K562 (cell line): Measurements from ENCODE around the gene CHST15. TPM values are rescaled to one million over a fixed set of nuclear protein-coding genes. Genes with fewer than 3 reads are reported as not detected.

Experiments
- BMI1 ChIP-seq: fragments of 150-350 bp; IDR thresholded peaks from 2 replicates; pipeline ENCODE4 v1.6.1; 2014; ENCODE audit warnings: low read length
- BRD4 ChIP-seq: fragments of 200-600 bp; sonication (generic); IDR thresholded peaks from 2 replicates; pipeline ENCODE4 v1.6.1; 2017; ENCODE audit warnings: inconsistent platforms
- CXXC5 ChIP-seq: fragments of 250-450 bp; sonication (Bioruptor Pico); IDR thresholded peaks from 2 replicates; pipeline ENCODE4 v1.8.0; 2022; ENCODE audit warnings: inconsistent platforms, mild to moderate bottlenecking, moderate library complexity
- ELK1 ChIP-seq: sonication (generic); formaldehyde crosslinking; IDR thresholded peaks from 2 replicates; pipeline ENCODE4 v1.8.1; 2022; ENCODE audit warnings: missing genetic modification reagents
- FUS ChIP-seq: fragments of 200-400 bp; formaldehyde crosslinking; optimal IDR thresholded peaks from 2 replicates; pipeline ENCODE3; 2017; ENCODE audit warnings: low read depth, low read length
- GABPA ChIP-seq: fragments of 200-800 bp; sonication (Bioruptor generic); conservative IDR thresholded peaks from 2 replicates; pipeline ENCODE4 v1.6.1; 2016; ENCODE audit warnings: low read depth, missing genetic modification characterization, missing compliant biosample characterization
- PTBP1 ChIP-seq: fragments of 200-400 bp; formaldehyde crosslinking; IDR thresholded peaks from 2 replicates; pipeline ENCODE4 v1.6.1; 2017; ENCODE audit warnings: low read depth, low read length
- SIRT6 ChIP-seq: IDR thresholded peaks from one replicate; pipeline ENCODE4 v1.6.1; 2012; ENCODE audit warnings: low read depth, mild to moderate bottlenecking, control low read depth, inconsistent platforms, low read length, moderate library complexity
- SMAD2 ChIP-seq: fragments of 150-350 bp; IDR thresholded peaks from 2 replicates; pipeline ENCODE4 v1.6.1; 2014; ENCODE audit warnings: low read depth, mild to moderate bottlenecking, low read length
- ZNF140 ChIP-seq: fragments of 250-450 bp; sonication (Bioruptor Pico); IDR thresholded peaks from 2 replicates; pipeline ENCODE4 v1.8.0; 2021; ENCODE audit warnings: moderate library complexity, mild to moderate bottlenecking, inconsistent platforms
- ZNF311 ChIP-seq: fragments of 250-450 bp; sonication (Bioruptor Pico); IDR thresholded peaks from 2 replicates; pipeline ENCODE4 v1.4.0; 2020; ENCODE audit warnings: mild to moderate bottlenecking, moderate library complexity
- ZNF318 ChIP-seq, 2 experiments: fragments of 450-650 bp; IDR thresholded peaks; 2 replicates each; pipeline ENCODE4 v1.6.1; 2016; ENCODE audit warnings: mild to moderate bottlenecking in 2 of 2, borderline replicate concordance in 1 of 2, low read depth in 1 of 2, moderate library complexity in 1 of 2
- ZNF75A ChIP-seq: fragments of 450-650 bp; formaldehyde crosslinking; IDR thresholded peaks from 2 replicates; pipeline ENCODE4 v1.4.0; 2020; ENCODE audit warnings: mild to moderate bottlenecking
- polyA plus RNA-seq, 8 experiments: library from polyadenylated mRNA; depleted of rRNA in 4 of 8; stranded (reverse) in 5 of 8; unstranded in 3 of 8; fragments of >200 nt; fragmentation: Nextera tagmentation in 2 of 8; fragmentation: Illumina TruSeq in 1 of 8; extraction: Ambion mirVana in 2 of 8; extraction: Trizol in 1 of 8; gene quantifications; 2 replicates each; pipeline versions ENCODE4 v1.2.1 to v1.2.3, GENCODE V29; 2011 to 2014; ENCODE audit warnings: inconsistent platforms in 1 of 8, missing spikeins in 1 of 8
- total RNA-seq, 7 experiments: library from RNA; depleted of rRNA in 6 of 7; stranded (reverse); fragments of >200 nt in 6 of 7; fragmentation: Illumina TruSeq in 2 of 7; extraction: Trizol in 2 of 7; gene quantifications; 2 replicates each; pipeline versions ENCODE4 v1.2.1 to v1.2.3, GENCODE V29; 2011 to 2021; ENCODE audit warnings: low replicate concordance in 1 of 7
- TF ChIP-seq, protein P1 (sequence below): sonication (generic); formaldehyde crosslinking; IDR thresholded peaks from 2 replicates; pipeline ENCODE4 v1.8.0; 2022; ENCODE audit warnings: missing genetic modification reagents, mild to moderate bottlenecking, moderate library complexity, borderline replicate concordance

CHST15 gene
- total and polyA plus RNA-seq, 9 of the 15 experiments (the other 6 are each of a cell fraction or from before 2014, with no cell fraction given) = 0.04 to 0.16 (median 0.08) TPM

DNA sequence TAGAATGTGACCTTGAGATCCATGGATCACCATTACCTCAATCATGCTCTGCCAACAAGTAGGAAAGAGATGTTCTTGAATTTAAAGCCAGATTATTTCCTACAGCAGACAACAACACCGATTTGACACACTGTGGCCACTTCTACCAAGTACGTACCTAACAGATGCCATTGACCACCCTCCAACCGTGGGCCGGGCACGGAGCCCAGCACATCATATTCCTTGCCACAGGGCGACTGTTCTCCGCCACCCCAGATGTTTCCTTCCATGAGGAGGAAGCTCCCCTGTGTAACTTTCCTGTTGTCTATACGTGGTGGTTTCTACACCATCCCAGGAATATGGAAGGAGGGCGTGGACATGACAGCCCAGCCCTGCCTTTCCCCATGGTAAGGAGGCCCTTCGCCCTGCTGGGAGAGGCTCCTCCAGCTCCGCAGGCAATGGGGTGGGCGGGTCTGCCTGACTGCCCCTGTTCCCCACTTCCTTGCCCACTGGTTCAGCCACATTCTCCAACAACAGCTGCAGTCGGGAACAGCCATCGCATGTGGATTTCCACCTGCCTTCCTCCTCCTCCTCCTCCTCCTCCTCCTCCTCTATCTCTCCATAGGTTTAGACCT, 7.2 kb downstream of the CHST15 start (continued):
- no peak for TF ChIP-seq SIRT6
- no peak for TF ChIP-seq BMI1
- TF ChIP-seq ZNF318 (IDR thresholded peaks at IDR 0.05; ENCODE audit: borderline replicate concordance in 1 of 2, low read depth in 1 of 2) = no peak
- TF ChIP-seq FUS = no peak
- no peak for TF ChIP-seq ZNF75A (CRISPR knock-in tag)
- TF ChIP-seq, protein P1, sequence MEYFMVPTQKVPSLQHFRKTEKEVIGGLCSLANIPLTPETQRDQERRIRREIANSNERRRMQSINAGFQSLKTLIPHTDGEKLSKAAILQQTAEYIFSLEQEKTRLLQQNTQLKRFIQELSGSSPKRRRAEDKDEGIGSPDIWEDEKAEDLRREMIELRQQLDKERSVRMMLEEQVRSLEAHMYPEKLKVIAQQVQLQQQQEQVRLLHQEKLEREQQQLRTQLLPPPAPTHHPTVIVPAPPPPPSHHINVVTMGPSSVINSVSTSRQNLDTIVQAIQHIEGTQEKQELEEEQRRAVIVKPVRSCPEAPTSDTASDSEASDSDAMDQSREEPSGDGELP = no peak
- TF ChIP-seq ZNF311 = no peak
- no peak for TF ChIP-seq SMAD2
- no peak for TF ChIP-seq ZNF140 (CRISPR knock-in tag)
- TF ChIP-seq ELK1 (CRISPR knock-in tag) = no peak
- TF ChIP-seq PTBP1 = no peak
- TF ChIP-seq BRD4 = no peak
- TF ChIP-seq GABPA (tag) = no peak
- no peak for TF ChIP-seq CXXC5 (CRISPR knock-in tag)
